Measurements from ENCODE around the gene CCND1. TPM values are rescaled to one million over a fixed set of nuclear protein-coding genes. Genes with fewer than 3 reads are reported as not detected.

CCND1 gene
- total RNA-seq, 1 donor from 2014 or later = 112 TPM

GRCh38 chr11:69702769-69703452 lies 62.0 kb downstream of the CCND1 start:
- Histone ChIP-seq H3K27me3 (peaks cover 13% of the 10 kb centered on the region), H3K27ac (no peak overlapping the region), H3K9me3 (no peaks in the 10 kb centered on the region), H3K36me3 (no peaks in the 10 kb centered on the region), H3K4me3 (no peak overlapping the region), H3K4me1 (peaks cover 15% of the 10 kb centered on the region)
- no peak for DNase-seq (ENCODE audit: extremely low spot score in 2 of 2)
- intact Hi-C loops (cut with DNase I) = no loop called here
- TF ChIP-seq CTCF (IDR thresholded peaks at IDR 0.05) = no peak
- TF ChIP-seq POLR2A (IDR thresholded peaks at IDR 0.05) = no peak
- TF ChIP-seq POLR2AphosphoS5 (IDR thresholded peaks at IDR 0.05; ENCODE audit: insufficient read depth in 1 of 2, low read depth in 1 of 2) = no peak

- TF ChIP-seq CTCF (IDR thresholded peaks at IDR 0.05) = no peak
- no peak for TF ChIP-seq POLR2AphosphoS5 (IDR thresholded peaks at IDR 0.05; ENCODE audit: insufficient read depth in 1 of 2, low read depth in 1 of 2)
- TF ChIP-seq POLR2A (IDR thresholded peaks at IDR 0.05) = no peak
- intact Hi-C loops (cut with DNase I) = no loop called here
- H3K4me1 ChIP-seq = peaks cover 15% of the 10 kb centered on the region
- H3K9me3 ChIP-seq = no peaks in the 10 kb centered on the region
- H3K36me3 ChIP-seq = no peaks in the 10 kb centered on the region
- H3K27ac ChIP-seq = no peak overlapping the region
- peaks cover 13% of the 10 kb centered on the region for H3K27me3 ChIP-seq
- no peak for DNase-seq (ENCODE audit: extremely low spot score in 2 of 2)
- peak overlapping the region in 1 of 2 donors; percentile 11 for H3K4me3 ChIP-seq
These were observed 62.5 kb downstream of the CCND1 start for GRCh38 chr11:69703453-69703767.

Other genes starting within 250 kb of the CCND1 start
- not detected for gene LINC01488, start 159.5 kb upstream of the CCND1 start, total RNA-seq
- 15.7 TPM for gene LTO1, start 34.2 kb downstream of the CCND1 start, total RNA-seq
- not detected for gene FGF19, start 62.9 kb downstream of the CCND1 start, total RNA-seq
- gene FGF4, start 134.2 kb downstream of the CCND1 start, total RNA-seq = not detected
- not detected for gene FGF3, start 178.3 kb downstream of the CCND1 start, total RNA-seq

Measured in vagina (tissue), 2 donors.